ENCODE measurements around the gene PTPRM. TPM values are rescaled to one million over a fixed set of nuclear protein-coding genes. Genes with fewer than 3 reads are reported as not detected.

Gene PTPRM
- total RNA-seq, 1 experiment from 2014 or later, result 100.0 TPM

- Histone ChIP-seq H3K4me1 (0 out of 2 replicates have a peak, but pooled peaks cover 4% of the 10 kb centered on the region), H3K36me3 (ENCODE audit: control insufficient read depth, insufficient read depth, low read length) (no peaks in the 10 kb centered on the region; the same call in 1 of the 2 replicates), H3K4me3 (ENCODE audit: low read depth, low read length) (no peak overlapping the region), H3K27me3 (replicated peaks; ENCODE audit: control insufficient read depth, insufficient read depth, low read length) (no peaks in the 10 kb centered on the region), H3K9me3 (no peaks in the 10 kb centered on the region)
- no peaks in the 10 kb centered on the region for H3K9me3 Mint-ChIP-seq (ENCODE audit: unreplicated experiment)
- H3K36me3 Mint-ChIP-seq (ENCODE audit: insufficient read depth, unreplicated experiment), result peaks cover 43% of the 10 kb centered on the region
- no peak overlapping the region for H3K4me3 Mint-ChIP-seq (ENCODE audit: unreplicated experiment)
- intact Hi-C loops (cut with micrococcal nuclease; ENCODE audit: unreplicated experiment), result no loop called here
- H3K27ac Mint-ChIP-seq (ENCODE audit: unreplicated experiment), result peak overlapping the region; percentile 45
- no peaks in the 10 kb centered on the region for H3K4me1 Mint-ChIP-seq (ENCODE audit: low read depth, unreplicated experiment)
- ChIA-PET CTCF (no interaction called here), POLR2A (no interaction called here)
- no peaks in the 10 kb centered on the region for H3K27me3 Mint-ChIP-seq (ENCODE audit: insufficient read depth, unreplicated experiment)
- no peak for DNase-seq
- no TSS peak for BruUV-seq (replicated peaks)
- no peak for TF ChIP-seq CTCF (IDR thresholded peaks at IDR 0.05; ENCODE audit: insufficient read depth in 1 of 2, low read depth in 1 of 2, low read length in 1 of 2, severe bottlenecking in 1 of 2, unreplicated experiment in 1 of 2)
These were observed 514.9 kb downstream of the PTPRM start for GRCh38 chr18:8081872-8082553.

- Mint-ChIP-seq H3K9me3 (ENCODE audit: unreplicated experiment) (no peaks in the 10 kb centered on the region), H3K27ac (ENCODE audit: unreplicated experiment) (no peak overlapping the region), H3K36me3 (ENCODE audit: insufficient read depth, unreplicated experiment) (peaks cover 37% of the 10 kb centered on the region), H3K4me3 (ENCODE audit: unreplicated experiment) (no peak overlapping the region), H3K4me1 (ENCODE audit: low read depth, unreplicated experiment) (no peaks in the 10 kb centered on the region), H3K27me3 (ENCODE audit: insufficient read depth, unreplicated experiment) (no peaks in the 10 kb centered on the region)
- Histone ChIP-seq H3K4me1 (0 out of 2 replicates have a peak, but pooled peaks cover 4% of the 10 kb centered on the region), H3K4me3 (ENCODE audit: low read depth, low read length) (no peak overlapping the region), H3K27me3 (replicated peaks; ENCODE audit: control insufficient read depth, insufficient read depth, low read length) (no peaks in the 10 kb centered on the region), H3K9me3 (no peaks in the 10 kb centered on the region), H3K36me3 (ENCODE audit: control insufficient read depth, insufficient read depth, low read length) (no peaks in the 10 kb centered on the region)
- CTCF ChIA-PET, result no interaction called here
- intact Hi-C loops (cut with micrococcal nuclease; ENCODE audit: unreplicated experiment), result loop anchor here (1.0 kb wide), 1 partner anchor 396 kb away; no protein-coding TSS in a partner anchor
- TF ChIP-seq CTCF (IDR thresholded peaks at IDR 0.05; ENCODE audit: insufficient read depth in 1 of 2, low read depth in 1 of 2, low read length in 1 of 2, severe bottlenecking in 1 of 2, unreplicated experiment in 1 of 2), result peak; percentile 45 to 81
- BruUV-seq (replicated peaks), result no TSS peak
- peak; percentile 51 to 64 for DNase-seq
- POLR2A ChIA-PET, result no interaction called here
These were observed 517.0 kb downstream of the PTPRM start for GRCh38 chr18:8084160-8084559.

- intact Hi-C loops (cut with micrococcal nuclease; ENCODE audit: unreplicated experiment), result no loop called here
These were observed 521.5 kb downstream of the PTPRM start for GRCh38 chr18:8088626-8089025.

More at GRCh38 chr18:8088626-8089025, 521.5 kb downstream of the PTPRM start:
- Mint-ChIP-seq H3K4me3 (ENCODE audit: unreplicated experiment) (no peak overlapping the region), H3K27me3 (ENCODE audit: insufficient read depth, unreplicated experiment) (no peaks in the 10 kb centered on the region), H3K36me3 (ENCODE audit: insufficient read depth, unreplicated experiment) (peaks cover 52% of the 10 kb centered on the region), H3K27ac (ENCODE audit: unreplicated experiment) (no peak overlapping the region), H3K4me1 (ENCODE audit: low read depth, unreplicated experiment) (no peaks in the 10 kb centered on the region), H3K9me3 (ENCODE audit: unreplicated experiment) (no peaks in the 10 kb centered on the region)
- BruUV-seq (replicated peaks), result no TSS peak
- Histone ChIP-seq H3K4me1 (0 out of 2 replicates have a peak, but pooled peaks cover 4% of the 10 kb centered on the region), H3K9me3 (no peaks in the 10 kb centered on the region), H3K4me3 (ENCODE audit: low read depth, low read length) (no peak overlapping the region), H3K36me3 (ENCODE audit: control insufficient read depth, insufficient read depth, low read length) (no peaks in the 10 kb centered on the region), H3K27me3 (replicated peaks; ENCODE audit: control insufficient read depth, insufficient read depth, low read length) (no peaks in the 10 kb centered on the region)
- POLR2A ChIA-PET, result no interaction called here
- no peak for DNase-seq
- no peak for TF ChIP-seq CTCF (IDR thresholded peaks at IDR 0.05; ENCODE audit: insufficient read depth in 1 of 2, low read depth in 1 of 2, low read length in 1 of 2, severe bottlenecking in 1 of 2, unreplicated experiment in 1 of 2)
- CTCF ChIA-PET, result no interaction called here

Measured in Caco-2 (cell line).